Thymus (tissue), 11 donors: ENCODE results near the gene NEURL4. TPM values are rescaled to one million over a fixed set of nuclear protein-coding genes. Genes with fewer than 3 reads are reported as not detected.

Experiments used
- DNase-seq, 9 donors: peaks; one replicate each; pipeline ENCODE4 v3.0.0-alpha.2; 2013; ENCODE audit warnings: low spot score in 9 of 9, low read depth in 6 of 9, missing footprints in 1 of 9
- H3K27ac ChIP-seq, 2 donors: one replicate each; pipeline ENCODE4 v1.5.1; 2013; ENCODE audit warnings: control low read depth in 1 of 2, low read depth in 1 of 2, low read length in 1 of 2, mild to moderate bottlenecking in 1 of 2, moderate library complexity in 1 of 2
- H3K27me3 ChIP-seq, 2 donors: one replicate each; pipeline ENCODE4 v1.5.1; 2013; ENCODE audit warnings: low read length in 1 of 2; ENCODE audit not compliant: control insufficient read depth in 2 of 2, insufficient read depth in 1 of 2
- H3K36me3 ChIP-seq, 2 donors: one replicate each; pipeline ENCODE4 v1.5.1; 2013; ENCODE audit warnings: low read length in 1 of 2, mild to moderate bottlenecking in 1 of 2, moderate library complexity in 1 of 2; ENCODE audit not compliant: control insufficient read depth in 2 of 2, insufficient read depth in 2 of 2
- H3K4me1 ChIP-seq, 2 donors: one replicate each; pipeline ENCODE4 v1.5.1; 2013; ENCODE audit warnings: low read length in 2 of 2; ENCODE audit not compliant: control insufficient read depth in 2 of 2, insufficient read depth in 2 of 2
- H3K4me3 ChIP-seq, 2 donors: one replicate each; pipeline ENCODE4 v1.5.1; 2013; ENCODE audit warnings: low read length in 2 of 2, control low read depth in 1 of 2, mild to moderate bottlenecking in 1 of 2
- H3K9me3 ChIP-seq, 2 donors: one replicate each; pipeline ENCODE4 v1.5.1; 2013; ENCODE audit warnings: low read length in 1 of 2, mild to moderate bottlenecking in 1 of 2; ENCODE audit not compliant: control insufficient read depth in 2 of 2, insufficient read depth in 1 of 2
- WGBS: extraction: QIAGEN DNeasy Blood & Tissue Kit; methylation state at CpG from one replicate; pipeline ENCODE4 v1.1.7; 2013; 5-methylcytosine and 5-hydroxymethylcytosine counted together
- polyA plus RNA-seq: library from polyadenylated mRNA; stranded (reverse); fragments of 200-250 nt; gene quantifications from one replicate; pipeline ENCODE4 v1.2.3, GENCODE V29; 2013
- total RNA-seq: library from RNA; stranded (reverse); fragments of 120-200 nt; gene quantifications from one replicate; pipeline ENCODE4 v1.2.4, GENCODE V29; 2013
- donor health status: healthy.

NEURL4 gene
- total and polyA plus RNA-seq, 2 donors, result 12.3 to 39.6 TPM

DNA sequence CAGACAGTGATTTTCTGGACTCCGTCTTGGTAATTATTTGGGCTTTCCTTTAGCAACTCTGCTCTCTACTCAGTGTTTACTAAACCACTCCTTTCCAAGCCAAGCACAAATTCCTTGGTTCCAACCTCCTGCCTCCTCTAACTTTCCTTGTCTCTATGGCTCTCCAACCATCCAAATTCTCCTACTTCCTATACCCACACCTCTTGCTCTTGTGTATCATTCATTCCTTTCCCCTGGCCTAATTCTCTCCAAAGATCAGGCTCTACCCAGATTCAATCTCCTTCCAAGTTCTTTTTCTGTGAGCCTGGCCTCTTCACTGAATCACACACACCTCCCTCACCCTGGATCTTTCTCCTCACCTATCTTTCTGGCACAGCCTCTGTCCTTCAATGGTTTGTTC lies 1.1 kb downstream of the NEURL4 start:
- peaks cover 33 to 35% of the 10 kb centered on the region in 2 donors for H3K36me3 ChIP-seq
- 94% methylated on average over 1 of the region's 1 CpG for WGBS
- H3K27ac ChIP-seq, result no peak overlapping the region
- peaks cover 23 to 45% of the 10 kb centered on the region in 2 donors for H3K4me1 ChIP-seq
- DNase-seq, result no peak
- H3K4me3 ChIP-seq, result no peak overlapping the region
- H3K27me3 ChIP-seq, result no peaks in the 10 kb centered on the region
- peaks cover 0 to 2% of the 10 kb centered on the region in 2 donors for H3K9me3 ChIP-seq

DNA sequence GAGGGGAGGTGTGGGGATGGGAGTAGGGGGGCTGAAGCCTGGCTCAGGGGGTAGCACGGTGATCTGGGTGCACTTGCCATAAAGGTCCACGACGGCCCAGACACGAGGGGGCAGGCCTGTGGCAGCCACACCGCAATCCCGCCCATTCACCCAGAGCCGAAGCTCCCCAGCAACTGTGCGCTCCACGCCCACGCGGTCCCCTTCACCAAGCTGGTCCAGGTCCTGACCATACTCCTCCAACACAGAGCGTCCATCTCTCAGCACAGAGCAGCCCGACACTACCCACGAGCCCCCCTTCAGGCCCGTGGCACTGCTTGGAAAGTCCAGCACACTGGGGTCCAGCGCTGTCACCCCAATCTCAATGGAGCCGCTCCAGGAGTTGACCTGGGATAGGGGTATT lies 1.6 kb downstream of the NEURL4 start:
- no peak for DNase-seq
- 98% methylated on average over 17 of the region's 17 CpGs for WGBS
- no peaks in the 10 kb centered on the region for H3K27me3 ChIP-seq
- peaks cover 0 to 2% of the 10 kb centered on the region in 2 donors for H3K9me3 ChIP-seq
- peaks cover 19 to 43% of the 10 kb centered on the region in 2 donors for H3K4me1 ChIP-seq
- no peak overlapping the region for H3K27ac ChIP-seq
- no peak overlapping the region for H3K4me3 ChIP-seq
- H3K36me3 ChIP-seq, result peaks cover 38 to 41% of the 10 kb centered on the region in 2 donors

DNA sequence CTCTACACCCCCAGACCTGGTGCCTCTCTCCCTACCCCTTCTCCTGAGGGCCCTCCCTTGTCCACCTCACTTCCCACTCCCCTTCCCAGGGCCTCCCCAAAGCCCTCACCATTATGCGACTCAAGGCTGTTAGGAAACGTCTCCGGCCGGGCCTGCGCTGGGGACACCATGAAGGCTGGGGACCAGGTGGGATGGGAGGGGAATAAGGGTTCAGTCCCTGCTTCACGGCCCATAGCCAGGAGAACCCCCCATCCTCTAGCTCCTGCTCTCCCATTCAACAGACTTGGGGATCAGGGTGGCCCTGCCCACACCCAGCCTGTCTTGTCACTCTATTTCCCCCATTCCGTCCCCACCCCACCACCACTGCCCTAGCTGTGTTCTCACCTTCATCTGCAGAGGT lies 2.1 kb downstream of the NEURL4 start:
- 96% methylated on average over 7 of the region's 7 CpGs for WGBS

DNA sequence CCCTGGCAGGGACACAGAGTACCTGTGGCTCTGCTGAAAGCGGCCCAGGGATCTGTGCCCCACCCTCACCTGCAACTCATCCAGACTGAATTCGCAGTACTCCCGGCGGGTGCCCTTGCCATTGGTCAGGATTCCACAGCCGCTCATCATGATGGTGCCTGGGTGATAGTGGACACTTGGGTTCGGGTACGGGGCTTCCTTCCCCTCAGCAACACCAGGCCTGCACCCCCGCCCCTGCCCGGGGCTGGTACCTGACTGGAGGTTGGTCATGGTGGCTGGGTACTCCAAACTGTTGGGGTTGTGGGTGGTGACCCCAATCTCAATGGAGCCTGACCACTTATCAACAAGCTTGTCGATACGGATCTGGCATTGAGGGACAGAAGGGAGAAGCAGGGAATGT lies 2.9 kb downstream of the NEURL4 start:
- DNase-seq, result no peak
- H3K4me3 ChIP-seq, result no peak overlapping the region
- no peaks in the 10 kb centered on the region for H3K9me3 ChIP-seq
- H3K27ac ChIP-seq, result no peak overlapping the region
- no peaks in the 10 kb centered on the region for H3K27me3 ChIP-seq
- 97% methylated on average over 11 of the region's 11 CpGs for WGBS
- peaks cover 51 to 54% of the 10 kb centered on the region in 2 donors for H3K36me3 ChIP-seq
- peaks cover 10 to 30% of the 10 kb centered on the region in 2 donors for H3K4me1 ChIP-seq

More for the DNA sequence above, 2.1 kb downstream of the NEURL4 start:
- Histone ChIP-seq H3K27me3 (no peaks in the 10 kb centered on the region), H3K9me3 (peaks cover 0 to 2% of the 10 kb centered on the region in 2 donors), H3K36me3 (peaks cover 43 to 45% of the 10 kb centered on the region in 2 donors), H3K4me1 (peaks cover 15 to 39% of the 10 kb centered on the region in 2 donors), H3K27ac (no peak overlapping the region), H3K4me3 (no peak overlapping the region)
- no peak for DNase-seq

DNA sequence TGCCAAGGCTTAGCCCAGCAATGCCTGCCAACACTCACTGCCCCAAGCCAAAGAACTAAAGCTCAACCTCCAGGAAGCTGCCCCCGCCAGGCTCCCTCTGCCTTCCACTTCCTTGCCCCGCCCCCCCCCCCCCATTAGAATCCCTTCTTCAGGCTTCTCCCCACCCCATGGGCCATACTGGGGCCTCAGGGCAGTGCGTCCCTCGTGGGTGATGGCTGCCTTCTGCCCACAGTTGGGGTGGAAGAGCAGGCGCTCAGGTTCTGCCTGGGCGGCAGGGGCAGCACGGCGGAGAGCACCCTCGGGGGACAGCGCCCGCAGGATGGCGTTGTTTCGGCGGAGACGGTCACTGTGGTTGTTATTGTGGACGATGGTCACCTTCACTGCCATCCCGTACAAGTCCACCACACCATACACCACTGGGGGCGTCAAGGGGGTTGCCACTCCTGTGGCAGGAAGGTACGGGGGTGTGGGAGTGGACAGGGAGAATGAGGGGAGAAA lies 4.1 kb downstream of the NEURL4 start:
- Histone ChIP-seq H3K27me3 (no peaks in the 10 kb centered on the region), H3K4me1 (peaks cover 5 to 19% of the 10 kb centered on the region in 2 donors), H3K9me3 (no peaks in the 10 kb centered on the region), H3K36me3 (peaks cover 62 to 65% of the 10 kb centered on the region in 2 donors), H3K27ac (no peak overlapping the region), H3K4me3 (no peak overlapping the region)
- no peak for DNase-seq
- 96% methylated on average over 19 of the region's 19 CpGs for WGBS

DNA sequence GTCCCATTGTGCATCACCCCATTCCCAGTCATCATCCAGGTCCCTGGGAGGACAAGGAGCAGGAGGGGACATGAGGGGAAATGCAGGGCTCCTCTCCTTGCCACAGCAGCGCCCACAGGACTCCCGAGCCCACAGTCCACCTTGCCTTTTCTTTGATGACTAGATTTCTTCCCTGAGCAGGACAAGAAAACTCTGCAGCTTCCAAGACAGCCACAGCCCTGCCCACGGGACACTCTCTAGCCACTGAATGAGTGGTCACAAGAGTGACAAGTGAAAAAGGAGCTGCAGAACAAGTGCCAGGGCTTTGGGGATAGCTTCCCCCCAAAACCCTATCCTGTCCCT lies 4.7 kb downstream of the NEURL4 start:
- Histone ChIP-seq H3K9me3 (no peaks in the 10 kb centered on the region), H3K4me3 (no peak overlapping the region), H3K4me1 (peaks cover 5 to 14% of the 10 kb centered on the region in 2 donors), H3K27me3 (no peaks in the 10 kb centered on the region), H3K36me3 (peaks cover 62 to 66% of the 10 kb centered on the region in 2 donors), H3K27ac (no peak overlapping the region)
- 93% methylated on average over 3 of the region's 3 CpGs for WGBS
- no peak for DNase-seq

DNA sequence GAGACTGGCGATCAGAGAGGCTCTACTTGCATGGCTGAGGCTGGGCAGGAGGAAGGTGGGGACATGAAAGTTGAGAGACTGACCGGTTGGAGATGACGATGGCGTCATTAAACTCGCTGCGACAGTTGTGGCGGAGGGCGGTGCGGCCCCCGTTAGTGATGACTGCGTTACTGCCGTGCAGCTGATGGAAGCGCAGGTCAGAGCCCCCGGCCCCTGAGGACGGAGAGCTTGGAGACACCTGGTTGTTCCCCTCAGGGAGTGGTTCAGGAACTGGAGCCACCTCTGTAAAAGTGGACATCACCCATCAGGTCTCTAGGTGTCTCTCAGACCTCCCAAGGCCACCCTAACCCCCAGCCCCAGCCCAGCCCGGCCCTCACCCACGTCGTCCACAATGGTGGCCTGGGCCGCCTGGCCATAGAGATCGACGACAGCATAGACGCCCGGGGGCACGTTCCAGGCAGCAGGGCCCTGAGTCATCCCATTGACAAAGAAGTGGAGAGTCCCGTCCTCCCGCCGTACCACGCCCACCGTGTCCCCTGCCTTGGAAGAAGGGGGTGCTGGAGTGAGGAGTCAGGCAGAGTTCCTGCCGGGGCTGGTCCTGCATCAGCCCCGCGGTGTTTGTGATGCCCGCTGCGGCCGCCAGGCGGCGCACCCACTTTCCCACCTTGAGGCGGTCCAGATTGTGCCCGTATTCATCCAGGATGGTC lies 5.3 kb downstream of the NEURL4 start:
- DNase-seq, result peak in 3 of 9 donors; percentile 47 to 63 (median 49)
- Histone ChIP-seq H3K4me3 (no peak overlapping the region), H3K27ac (no peak overlapping the region), H3K36me3 (peaks cover 65 to 68% of the 10 kb centered on the region in 2 donors), H3K4me1 (peaks cover 5 to 14% of the 10 kb centered on the region in 2 donors), H3K27me3 (no peaks in the 10 kb centered on the region), H3K9me3 (no peaks in the 10 kb centered on the region)
- WGBS, result 76% methylated on average over 39 of the region's 39 CpGs

DNA sequence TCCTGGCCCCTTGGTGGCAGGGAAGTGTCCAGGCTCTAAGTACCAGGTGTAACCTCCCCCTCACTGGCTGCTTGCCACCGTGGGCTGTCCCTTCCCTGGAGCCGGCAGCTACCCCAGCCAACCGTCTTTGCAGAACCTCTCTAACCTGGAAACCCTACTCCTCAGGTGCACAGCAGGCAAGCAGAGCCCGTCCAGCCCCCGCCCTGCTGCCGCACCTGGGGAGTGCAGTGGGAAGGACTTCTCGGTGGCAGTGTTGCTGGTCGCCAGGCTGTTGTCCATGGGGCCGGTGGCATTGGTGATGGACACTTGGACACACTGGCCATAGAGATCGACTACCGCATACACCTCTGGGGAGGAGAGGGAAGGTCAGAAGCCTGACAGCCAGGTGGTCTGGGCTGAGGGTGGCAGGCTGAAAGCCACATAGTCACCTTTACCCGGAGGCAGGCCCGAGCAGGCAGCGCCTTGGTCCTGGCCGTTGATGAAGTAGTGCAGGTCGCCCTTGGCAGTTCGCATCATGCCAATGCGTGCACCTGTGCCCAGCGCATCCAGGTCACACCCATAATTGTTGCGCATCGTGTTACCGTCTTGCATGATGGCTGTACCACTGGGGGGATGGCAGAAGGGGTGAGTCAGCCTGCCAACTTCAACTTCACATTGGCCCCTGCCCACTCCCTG lies 6.5 kb downstream of the NEURL4 start:
- no peaks in the 10 kb centered on the region for H3K27me3 ChIP-seq
- DNase-seq, result no peak
- H3K4me1 ChIP-seq, result peaks cover 0 to 2% of the 10 kb centered on the region in 2 donors
- no peaks in the 10 kb centered on the region for H3K9me3 ChIP-seq
- H3K27ac ChIP-seq, result no peak overlapping the region
- H3K4me3 ChIP-seq, result no peak overlapping the region
- peaks cover 78 to 81% of the 10 kb centered on the region in 2 donors for H3K36me3 ChIP-seq
- WGBS, result 98% methylated on average over 22 of the region's 22 CpGs

DNA sequence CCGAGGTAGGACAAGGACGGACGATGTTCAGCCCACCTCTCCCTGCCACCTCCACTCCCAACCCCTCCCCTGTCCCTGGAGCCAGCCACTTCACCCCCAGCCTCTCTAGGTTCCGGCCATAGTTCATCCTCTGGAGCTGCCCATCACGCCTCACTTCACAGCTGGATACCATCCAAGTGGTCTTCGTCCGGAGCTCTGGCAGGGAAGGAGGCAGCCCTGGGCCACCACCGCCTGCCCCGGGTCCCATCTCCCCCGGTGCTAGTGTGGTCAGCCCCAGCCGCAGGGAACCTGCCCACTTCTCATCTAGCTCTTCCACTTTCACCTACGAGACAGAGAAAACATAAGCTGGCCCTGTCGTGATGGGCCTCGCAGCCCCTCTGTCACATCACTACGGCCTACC lies 7.7 kb downstream of the NEURL4 start:
- Histone ChIP-seq H3K4me1 (no peaks in the 10 kb centered on the region), H3K9me3 (no peaks in the 10 kb centered on the region), H3K27ac (no peak overlapping the region), H3K27me3 (no peaks in the 10 kb centered on the region), H3K36me3 (peaks cover 81 to 86% of the 10 kb centered on the region in 2 donors), H3K4me3 (no peak overlapping the region)
- WGBS, result 97% methylated on average over 15 of the region's 15 CpGs
- DNase-seq, result no peak
